SK-N-SH (cell line): ENCODE data around the gene MFSD11. TPM values are rescaled to one million over a fixed set of nuclear protein-coding genes. Genes with fewer than 3 reads are reported as not detected.

Source experiments
- CHD2 ChIP-seq: fragments of 150-350 bp; IDR thresholded peaks from 2 replicates; pipeline ENCODE4 v1.6.1; 2018; ENCODE audit warnings: low read length; ENCODE audit not compliant: partially characterized antibody
- CTCF ChIP-seq: fragments of 200-600 bp; sonication (generic); IDR thresholded peaks from 2 replicates; pipeline ENCODE4 v1.6.1; 2017; ENCODE audit warnings: antibody characterized with exemption, mild to moderate bottlenecking, moderate library complexity
- ELF1 ChIP-seq: IDR thresholded peaks from 2 replicates; pipeline ENCODE4 v1.4.0; 2012
- EP300 ChIP-seq, 2 experiments: IDR thresholded peaks; 2 replicates each; pipeline versions ENCODE4 v1.4.0 to v1.6.1; 2012; ENCODE audit warnings: borderline replicate concordance in 1 of 2, low read depth in 1 of 2, low read length in 1 of 2
- EZH2phosphoT487 ChIP-seq: fragments of 200-600 bp; sonication (generic); IDR thresholded peaks from 2 replicates; pipeline ENCODE4 v1.6.1; 2017; ENCODE audit warnings: low read depth, mixed run types, mild to moderate bottlenecking, antibody characterized with exemption, moderate library complexity, borderline replicate concordance
- FOSL2 ChIP-seq: IDR thresholded peaks from 2 replicates; pipeline ENCODE4 v1.4.0; 2012; ENCODE audit warnings: low read depth, mild to moderate bottlenecking, moderate library complexity, borderline replicate concordance
- FOXJ3 ChIP-seq: sonication (generic); formaldehyde crosslinking; IDR thresholded peaks from 2 replicates; pipeline ENCODE4 v1.5.1; 2020; ENCODE audit warnings: mild to moderate bottlenecking, missing genetic modification reagents
- FOXM1 ChIP-seq: IDR thresholded peaks from 2 replicates; pipeline ENCODE4 v1.4.0; 2012; ENCODE audit warnings: low read depth, mild to moderate bottlenecking
- IRF3 ChIP-seq: fragments of 150-350 bp; IDR thresholded peaks from 2 replicates; pipeline ENCODE4 v1.6.1; 2016; ENCODE audit warnings: mild to moderate bottlenecking, low read depth, low read length
- JUND ChIP-seq: IDR thresholded peaks from 2 replicates; pipeline ENCODE4 v1.4.0; 2012
- MEF2A ChIP-seq: IDR thresholded peaks from 2 replicates; pipeline ENCODE4 v1.4.0; 2012; ENCODE audit warnings: low read depth, borderline replicate concordance
- PBX3 ChIP-seq: IDR thresholded peaks from 2 replicates; pipeline ENCODE4; 2012
- POLR2AphosphoS5 ChIP-seq: IDR thresholded peaks from 2 replicates; pipeline ENCODE4 v1.6.1; 2012; ENCODE audit warnings: low read depth, low read length
- RAD21 ChIP-seq: IDR thresholded peaks from 2 replicates; pipeline ENCODE4 v1.6.1; 2012; ENCODE audit warnings: mild to moderate bottlenecking, low read length
- REST ChIP-seq: IDR thresholded peaks from 2 replicates; pipeline ENCODE4 v1.6.1; 2012; ENCODE audit warnings: mild to moderate bottlenecking, low read depth, low read length, moderate library complexity
- RXRA ChIP-seq: IDR thresholded peaks from 2 replicates; pipeline ENCODE4 v1.4.0; 2012; ENCODE audit warnings: low read depth, mild to moderate bottlenecking, borderline replicate concordance
- SMC3 ChIP-seq: IDR thresholded peaks from 2 replicates; pipeline ENCODE4 v1.6.1; 2012; ENCODE audit warnings: low read depth, low read length, improper control_type of control experiment
- TCF12 ChIP-seq: IDR thresholded peaks from 2 replicates; pipeline ENCODE4 v1.4.0; 2012
- TEAD4 ChIP-seq: IDR thresholded peaks from 2 replicates; pipeline ENCODE4 v1.4.0; 2012; ENCODE audit warnings: mild to moderate bottlenecking, borderline replicate concordance; ENCODE audit not compliant: insufficient read depth
- USF1 ChIP-seq: IDR thresholded peaks from 2 replicates; pipeline ENCODE4 v1.4.0; 2012; ENCODE audit warnings: low read depth, borderline replicate concordance
- USF2 ChIP-seq: fragments of 150-350 bp; IDR thresholded peaks from 2 replicates; pipeline ENCODE4 v1.6.1; 2017; ENCODE audit warnings: antibody characterized with exemption, low read length, low read depth, borderline replicate concordance
- YY1 ChIP-seq: IDR thresholded peaks from 2 replicates; pipeline ENCODE4 v1.4.0; 2012; ENCODE audit warnings: low read depth, mild to moderate bottlenecking
- polyA plus RNA-seq, 3 experiments: library from polyadenylated mRNA; depleted of rRNA; stranded (reverse); fragments of >200 nt; gene quantifications; 2 replicates each; pipeline ENCODE4 v1.2.3, GENCODE V29; 2012

MFSD11 gene
- polyA plus RNA-seq, 1 of the 3 experiments (the other 2 are of a cell fraction) = 22.7 TPM

- no peak for TF ChIP-seq REST
- TF ChIP-seq TEAD4 = 0 out of 2 replicates have a peak, but pooled peaks have one; percentile 16
- no peak for TF ChIP-seq MEF2A
- no peak for TF ChIP-seq EZH2phosphoT487
- TF ChIP-seq CTCF = no peak
- TF ChIP-seq CHD2 = peak; percentile 82
- TF ChIP-seq SMC3 = no peak; the same call in 1 of the 2 replicates
- TF ChIP-seq RXRA = no peak
- peak; percentile 95 for TF ChIP-seq YY1
- no peak for TF ChIP-seq EP300 (IDR thresholded peaks at IDR 0.05; ENCODE audit: borderline replicate concordance in 1 of 2, low read depth in 1 of 2, low read length in 1 of 2)
- no peak for TF ChIP-seq FOXM1
- no peak for TF ChIP-seq USF1
- peak; percentile 85 for TF ChIP-seq POLR2AphosphoS5
- peak; percentile 58 for TF ChIP-seq ELF1
- TF ChIP-seq TCF12 = peak; percentile 10; the same call in 1 of the 2 replicates
- peak; percentile 58; the same call in 1 of the 2 replicates for TF ChIP-seq IRF3
- TF ChIP-seq JUND = no peak
- TF ChIP-seq RAD21 = no peak
- TF ChIP-seq USF2 = no peak
- TF ChIP-seq FOSL2 = no peak
- TF ChIP-seq FOXJ3 (CRISPR knock-in tag) = no peak
- no peak; the same call in 1 of the 2 replicates for TF ChIP-seq PBX3
- TF ChIP-seq, all 33 proteins: peak for 11
Measured at GRCh38 chr17:76726231-76726775, 11.6 kb upstream of the MFSD11 start, which contains the start of gene JMJD6 (continued).
